T-helper 17 cell (primary cell): ENCODE data around the gene PTPRG. TPM values are rescaled to one million over a fixed set of nuclear protein-coding genes. Genes with fewer than 3 reads are reported as not detected.

Experiments used
- ATAC-seq: fragments of 150-1000 bp; cut with Tn5 transposase; 2 replicates; pipeline ENCODE4 v1.10.0; 2021; ENCODE audit warnings: mild to moderate bottlenecking, moderate library complexity
- DNase-seq, 3 donors: peaks; one replicate each; pipeline versions ENCODE4 v3.0.0 to v3.0.0-alpha.2; 2020 to 2021
- H3K9me3 ChIP-seq: one replicate; pipeline ENCODE4 v1.7.0; 2013; ENCODE audit warnings: low read length, mild to moderate bottlenecking; ENCODE audit not compliant: control insufficient read depth, poor library complexity, severe bottlenecking
- H3K27ac Mint-ChIP-seq: one replicate; pipeline ENCODE4 v1.8.0; 2022; ENCODE audit warnings: mild to moderate bottlenecking, moderate library complexity, mixed read lengths
- H3K27me3 Mint-ChIP-seq: one replicate; pipeline ENCODE4 v1.8.0; 2022; ENCODE audit warnings: mixed read lengths
- H3K36me3 Mint-ChIP-seq: one replicate; pipeline ENCODE4 v1.8.0; 2022; ENCODE audit warnings: low read depth, mixed read lengths
- H3K4me1 Mint-ChIP-seq: one replicate; pipeline ENCODE4 v1.8.0; 2022; ENCODE audit warnings: mild to moderate bottlenecking, mixed read lengths
- H3K4me3 Mint-ChIP-seq: one replicate; pipeline ENCODE4 v1.8.0; 2022; ENCODE audit warnings: mild to moderate bottlenecking, moderate library complexity, mixed read lengths
- total RNA-seq, 4 donors: library from RNA in 2 of 4; stranded (reverse) in 2 of 4; gene quantifications; one replicate each; pipeline ENCODE4 v1.2.3 and lab custom pipeline; 2022 to 2026

Gene PTPRG
- total RNA-seq, 2 donors from 2014 or later: 0.02 TPM; not detected in 1

- no peaks in the 10 kb centered on the region for H3K4me1 Mint-ChIP-seq
- DNase-seq (no peak), ATAC-seq (no peak)
- peaks cover 5% of the 10 kb centered on the region for H3K9me3 ChIP-seq
- H3K27me3 Mint-ChIP-seq: no peaks in the 10 kb centered on the region
- no peaks in the 10 kb centered on the region for H3K36me3 Mint-ChIP-seq
- H3K4me3 Mint-ChIP-seq: no peak overlapping the region
- H3K27ac Mint-ChIP-seq: no peak overlapping the region
Measured at GRCh38 chr3:61605589-61606175, 44.3 kb downstream of the PTPRG start.

- DNase-seq: no peak
- ATAC-seq: no peak
- no peaks in the 10 kb centered on the region for H3K36me3 Mint-ChIP-seq
- no peak overlapping the region for H3K4me3 Mint-ChIP-seq
- peaks cover 5% of the 10 kb centered on the region for H3K9me3 ChIP-seq
- H3K4me1 Mint-ChIP-seq: no peaks in the 10 kb centered on the region
- H3K27ac Mint-ChIP-seq: no peak overlapping the region
- no peaks in the 10 kb centered on the region for H3K27me3 Mint-ChIP-seq
Measured at GRCh38 chr3:61606196-61606595, 44.8 kb downstream of the PTPRG start.

- Mint-ChIP-seq H3K27me3 (no peaks in the 10 kb centered on the region), H3K36me3 (no peaks in the 10 kb centered on the region), H3K27ac (no peak overlapping the region), H3K4me3 (no peak overlapping the region), H3K4me1 (no peaks in the 10 kb centered on the region)
- ATAC-seq (no peak), DNase-seq (no peak)
- H3K9me3 ChIP-seq: peaks cover 5% of the 10 kb centered on the region
Measured at GRCh38 chr3:61608072-61608471, 46.7 kb downstream of the PTPRG start.

- no peak for ATAC-seq
- H3K4me1 Mint-ChIP-seq: no peaks in the 10 kb centered on the region
Measured at GRCh38 chr3:61608711-61609110, 47.3 kb downstream of the PTPRG start.

GRCh38 chr3:61610316-61610715, 48.9 kb downstream of the PTPRG start:
- Mint-ChIP-seq H3K4me1 (no peaks in the 10 kb centered on the region), H3K4me3 (no peak overlapping the region), H3K36me3 (no peaks in the 10 kb centered on the region), H3K27me3 (no peaks in the 10 kb centered on the region), H3K27ac (no peak overlapping the region)
- H3K9me3 ChIP-seq: peaks cover 5% of the 10 kb centered on the region
- ATAC-seq (no peak), DNase-seq (no peak)

More at GRCh38 chr3:61608711-61609110, 47.3 kb downstream of the PTPRG start:
- Mint-ChIP-seq H3K4me3 (no peak overlapping the region), H3K36me3 (no peaks in the 10 kb centered on the region), H3K27me3 (no peaks in the 10 kb centered on the region), H3K27ac (no peak overlapping the region)
- no peak for DNase-seq
- H3K9me3 ChIP-seq: peaks cover 5% of the 10 kb centered on the region

- Mint-ChIP-seq H3K4me3 (no peak overlapping the region), H3K4me1 (no peaks in the 10 kb centered on the region), H3K27ac (no peak overlapping the region), H3K27me3 (no peaks in the 10 kb centered on the region), H3K36me3 (no peaks in the 10 kb centered on the region)
- DNase-seq (no peak), ATAC-seq (no peak)
- no peaks in the 10 kb centered on the region for H3K9me3 ChIP-seq
Measured at GRCh38 chr3:61612211-61613194, 51.1 kb downstream of the PTPRG start.

GRCh38 chr3:61613666-61614065, 52.3 kb downstream of the PTPRG start:
- no peaks in the 10 kb centered on the region for H3K36me3 Mint-ChIP-seq
- no peak overlapping the region for H3K4me3 Mint-ChIP-seq
- no peaks in the 10 kb centered on the region for H3K9me3 ChIP-seq
- no peaks in the 10 kb centered on the region for H3K4me1 Mint-ChIP-seq
- H3K27ac Mint-ChIP-seq: no peak overlapping the region
- ATAC-seq (no peak), DNase-seq (no peak)
- H3K27me3 Mint-ChIP-seq: no peaks in the 10 kb centered on the region

GRCh38 chr3:61615643-61616042, 54.3 kb downstream of the PTPRG start:
- H3K36me3 Mint-ChIP-seq: no peaks in the 10 kb centered on the region
- no peak for DNase-seq
- no peaks in the 10 kb centered on the region for H3K27me3 Mint-ChIP-seq
- no peak overlapping the region for H3K4me3 Mint-ChIP-seq
- H3K4me1 Mint-ChIP-seq: no peaks in the 10 kb centered on the region
- no peaks in the 10 kb centered on the region for H3K9me3 ChIP-seq
- H3K27ac Mint-ChIP-seq: no peak overlapping the region
- no peak for ATAC-seq

GRCh38 chr3:61616586-61616985, 55.2 kb downstream of the PTPRG start:
- H3K36me3 Mint-ChIP-seq: no peaks in the 10 kb centered on the region
- H3K27me3 Mint-ChIP-seq: no peaks in the 10 kb centered on the region
- no peak overlapping the region for H3K4me3 Mint-ChIP-seq
- H3K9me3 ChIP-seq: no peaks in the 10 kb centered on the region
- H3K27ac Mint-ChIP-seq: no peak overlapping the region
- DNase-seq (no peak), ATAC-seq (no peak)
- no peaks in the 10 kb centered on the region for H3K4me1 Mint-ChIP-seq

GRCh38 chr3:61617041-61617440, 55.7 kb downstream of the PTPRG start:
- no peak for DNase-seq
- Mint-ChIP-seq H3K4me3 (no peak overlapping the region), H3K27me3 (no peaks in the 10 kb centered on the region), H3K4me1 (no peaks in the 10 kb centered on the region), H3K36me3 (no peaks in the 10 kb centered on the region), H3K27ac (no peak overlapping the region)
- ATAC-seq: no peak
- H3K9me3 ChIP-seq: no peaks in the 10 kb centered on the region

- H3K9me3 ChIP-seq: no peaks in the 10 kb centered on the region
- no peaks in the 10 kb centered on the region for H3K4me1 Mint-ChIP-seq
- no peak for DNase-seq
- ATAC-seq: no peak
- no peaks in the 10 kb centered on the region for H3K36me3 Mint-ChIP-seq
- H3K4me3 Mint-ChIP-seq: no peak overlapping the region
- no peak overlapping the region for H3K27ac Mint-ChIP-seq
- H3K27me3 Mint-ChIP-seq: no peaks in the 10 kb centered on the region
Measured at GRCh38 chr3:61617651-61618050, 56.3 kb downstream of the PTPRG start.

- no peaks in the 10 kb centered on the region for H3K4me1 Mint-ChIP-seq
- no peak for ATAC-seq
- H3K27me3 Mint-ChIP-seq: no peaks in the 10 kb centered on the region
Measured at GRCh38 chr3:61618231-61618630, 56.9 kb downstream of the PTPRG start.

GRCh38 chr3:61618871-61619270, 57.5 kb downstream of the PTPRG start:
- Mint-ChIP-seq H3K4me1 (no peaks in the 10 kb centered on the region), H3K36me3 (no peaks in the 10 kb centered on the region), H3K27me3 (no peaks in the 10 kb centered on the region), H3K27ac (no peak overlapping the region), H3K4me3 (no peak overlapping the region)
- ATAC-seq (no peak), DNase-seq (no peak)
- H3K9me3 ChIP-seq: no peaks in the 10 kb centered on the region

More at GRCh38 chr3:61618231-61618630, 56.9 kb downstream of the PTPRG start:
- Mint-ChIP-seq H3K27ac (no peak overlapping the region), H3K4me3 (no peak overlapping the region), H3K36me3 (no peaks in the 10 kb centered on the region)
- H3K9me3 ChIP-seq: no peaks in the 10 kb centered on the region
- DNase-seq: no peak
